ENCODE results near the gene POLR1C. TPM values are rescaled to one million over a fixed set of nuclear protein-coding genes. Genes with fewer than 3 reads are reported as not detected.
A peak's percentile ranks its signal among the peaks of the same experiment; 100 is the strongest.
"Not testable (repeated sequence)": the region's sequence is repeated elsewhere in the genome, so short reads cannot be mapped to it uniquely, and the experiment has no call there.

Gene POLR1C
- total RNA-seq (10 to 100 TPM; 35.0 to 37.7 TPM), polyA plus RNA-seq (ENCODE audit: insufficient read depth, low read depth, low replicate concordance) (41.3 TPM)
- long read RNA-seq, donor 1, transcript POLR1C-203 (9 exons, 1,355 nt) = major isoform, 13 of 25 reads
- long read RNA-seq, donor 1, partial matches to known transcripts = 5 of 25 reads
- long read RNA-seq, donor 1, other reads (novel, unspliced or antisense) = 0 of 25 reads
- long read RNA-seq, donor 2, transcript POLR1C-203 (9 exons, 1,355 nt) = major isoform, 9 of 33 reads
- long read RNA-seq, donor 2, partial matches to known transcripts = 19 of 33 reads
- long read RNA-seq, donor 2, other reads (novel, unspliced or antisense) = 5 of 33 reads

GRCh38 chr6:43516697-43517504 is at the start of gene POLR1C, which contains the start of gene YIPF3:
Gene POLR1C (plus strand): TSS chr6:43517089. CDS start chr6:43517110, 21 bp downstream.
Gene YIPF3 (minus strand): TSS chr6:43516926. CDS start chr6:43516807, 119 bp downstream.
- WGBS, 2 donors = 0 to 1% methylated on average over 36 to 57 of the region's 57 CpGs
- no peak for TF ChIP-seq POLR2A (IDR thresholded peaks at IDR 0.05)
- TF ChIP-seq, protein P1, sequence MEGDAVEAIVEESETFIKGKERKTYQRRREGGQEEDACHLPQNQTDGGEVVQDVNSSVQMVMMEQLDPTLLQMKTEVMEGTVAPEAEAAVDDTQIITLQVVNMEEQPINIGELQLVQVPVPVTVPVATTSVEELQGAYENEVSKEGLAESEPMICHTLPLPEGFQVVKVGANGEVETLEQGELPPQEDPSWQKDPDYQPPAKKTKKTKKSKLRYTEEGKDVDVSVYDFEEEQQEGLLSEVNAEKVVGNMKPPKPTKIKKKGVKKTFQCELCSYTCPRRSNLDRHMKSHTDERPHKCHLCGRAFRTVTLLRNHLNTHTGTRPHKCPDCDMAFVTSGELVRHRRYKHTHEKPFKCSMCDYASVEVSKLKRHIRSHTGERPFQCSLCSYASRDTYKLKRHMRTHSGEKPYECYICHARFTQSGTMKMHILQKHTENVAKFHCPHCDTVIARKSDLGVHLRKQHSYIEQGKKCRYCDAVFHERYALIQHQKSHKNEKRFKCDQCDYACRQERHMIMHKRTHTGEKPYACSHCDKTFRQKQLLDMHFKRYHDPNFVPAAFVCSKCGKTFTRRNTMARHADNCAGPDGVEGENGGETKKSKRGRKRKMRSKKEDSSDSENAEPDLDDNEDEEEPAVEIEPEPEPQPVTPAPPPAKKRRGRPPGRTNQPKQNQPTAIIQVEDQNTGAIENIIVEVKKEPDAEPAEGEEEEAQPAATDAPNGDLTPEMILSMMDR (IDR thresholded peaks at IDR 0.05) = no peak
- no peaks in the 10 kb centered on the region for H3K27me3 ChIP-seq
- peak within 1 kb of the TSS; percentile 81 to 92 for H3K4me3 ChIP-seq
- peaks cover 23% of the 10 kb centered on the region for H3K4me1 ChIP-seq
- H3K36me3 ChIP-seq (ENCODE audit: low read depth, missing control alignments) = no peaks in the 10 kb centered on the region
- H3K27ac ChIP-seq = peak within 1 kb of the TSS; percentile 77 to 83
- no peaks in the 10 kb centered on the region for H3K9me3 ChIP-seq
- intact Hi-C loops (cut with DNase I; ENCODE audit: low total_unique reads) = loop anchor here (10.0 kb wide), 1 partner anchor 262 kb away; no protein-coding TSS in a partner anchor
- DNase-seq = peak; percentile 99

GRCh38 chr6:43467265-43467664 is 49.6 kb upstream of the POLR1C start:
- H3K4me3 ChIP-seq; H3K4me1 ChIP-seq; H3K36me3 ChIP-seq (ENCODE audit: low read depth, missing control alignments); intact Hi-C loops (cut with DNase I; ENCODE audit: low total_unique reads); DNase-seq; H3K27ac ChIP-seq; H3K9me3 ChIP-seq; H3K27me3 ChIP-seq: not testable (repeated sequence)
- WGBS, 2 donors = 66 to 67% methylated on average over 5 of the region's 5 CpGs

DNA sequence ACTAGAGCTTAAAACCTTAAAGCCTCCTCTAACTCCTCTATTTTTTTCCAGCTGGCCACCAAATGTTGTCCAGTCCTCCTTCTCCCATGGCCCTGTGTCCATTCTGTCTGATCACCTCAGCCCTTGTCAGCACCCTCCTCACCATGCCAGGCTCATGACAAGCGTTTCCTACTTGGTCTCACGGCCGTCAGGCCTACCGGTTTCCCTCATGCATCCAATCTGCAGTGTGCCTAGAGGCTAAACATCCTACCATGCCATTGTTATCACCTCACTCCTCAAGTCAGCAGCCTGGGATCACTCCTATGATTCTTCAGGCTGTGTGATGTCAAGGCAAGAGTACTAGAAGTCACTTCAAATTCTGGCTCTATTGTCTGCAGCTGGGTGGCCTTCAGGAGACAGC is 49.1 kb upstream of the POLR1C start:
- Histone ChIP-seq H3K4me1 (no peaks in the 10 kb centered on the region), H3K27me3 (no peaks in the 10 kb centered on the region), H3K9me3 (no peaks in the 10 kb centered on the region), H3K4me3 (no peak overlapping the region), H3K36me3 (ENCODE audit: low read depth, missing control alignments) (no peaks in the 10 kb centered on the region), H3K27ac (no peak overlapping the region)
- TF ChIP-seq, protein P1 (IDR thresholded peaks at IDR 0.05) = no peak
- TF ChIP-seq POLR2A (IDR thresholded peaks at IDR 0.05) = no peak
- DNase-seq = no peak
- intact Hi-C loops (cut with DNase I; ENCODE audit: low total_unique reads) = no loop called here
- WGBS, 2 donors = 85 to 93% methylated on average over 4 of the region's 4 CpGs

DNA sequence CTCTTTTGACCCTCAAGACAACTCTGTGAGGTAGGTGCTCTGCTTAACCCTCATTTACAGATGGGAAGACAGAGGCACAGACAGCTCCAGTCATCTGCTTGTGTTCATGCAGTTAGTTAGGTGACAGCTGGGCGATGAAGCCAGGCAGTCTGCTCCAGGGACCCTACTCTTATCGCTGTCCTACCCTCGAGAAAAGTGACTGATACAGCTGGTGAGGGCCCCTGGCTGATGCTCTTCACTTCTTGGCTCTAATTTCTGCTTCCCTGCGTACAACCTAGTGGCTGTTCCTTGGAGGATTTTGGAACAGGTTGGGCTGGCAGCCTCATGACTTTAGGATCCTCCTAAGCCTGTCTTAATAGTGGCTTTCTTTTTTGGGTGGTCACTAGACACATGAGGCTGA is 48.6 kb upstream of the POLR1C start:
- Histone ChIP-seq H3K4me1 (no peaks in the 10 kb centered on the region), H3K4me3 (no peak overlapping the region), H3K27me3 (no peaks in the 10 kb centered on the region), H3K9me3 (no peaks in the 10 kb centered on the region), H3K36me3 (ENCODE audit: low read depth, missing control alignments) (no peaks in the 10 kb centered on the region), H3K27ac (no peak overlapping the region)
- intact Hi-C loops (cut with DNase I; ENCODE audit: low total_unique reads) = no loop called here
- TF ChIP-seq, protein P1 (IDR thresholded peaks at IDR 0.05) = no peak
- TF ChIP-seq POLR2A (IDR thresholded peaks at IDR 0.05) = no peak
- 84 to 86% methylated on average over 4 of the region's 4 CpGs for WGBS, 2 donors
- DNase-seq = no peak
